ENCODE data around the gene TRIP12.
"Not testable (repeated sequence)": the region's sequence is repeated elsewhere in the genome, so short reads cannot be mapped to it uniquely, and the experiment has no call there.

The TRIP12 gene

DNA sequence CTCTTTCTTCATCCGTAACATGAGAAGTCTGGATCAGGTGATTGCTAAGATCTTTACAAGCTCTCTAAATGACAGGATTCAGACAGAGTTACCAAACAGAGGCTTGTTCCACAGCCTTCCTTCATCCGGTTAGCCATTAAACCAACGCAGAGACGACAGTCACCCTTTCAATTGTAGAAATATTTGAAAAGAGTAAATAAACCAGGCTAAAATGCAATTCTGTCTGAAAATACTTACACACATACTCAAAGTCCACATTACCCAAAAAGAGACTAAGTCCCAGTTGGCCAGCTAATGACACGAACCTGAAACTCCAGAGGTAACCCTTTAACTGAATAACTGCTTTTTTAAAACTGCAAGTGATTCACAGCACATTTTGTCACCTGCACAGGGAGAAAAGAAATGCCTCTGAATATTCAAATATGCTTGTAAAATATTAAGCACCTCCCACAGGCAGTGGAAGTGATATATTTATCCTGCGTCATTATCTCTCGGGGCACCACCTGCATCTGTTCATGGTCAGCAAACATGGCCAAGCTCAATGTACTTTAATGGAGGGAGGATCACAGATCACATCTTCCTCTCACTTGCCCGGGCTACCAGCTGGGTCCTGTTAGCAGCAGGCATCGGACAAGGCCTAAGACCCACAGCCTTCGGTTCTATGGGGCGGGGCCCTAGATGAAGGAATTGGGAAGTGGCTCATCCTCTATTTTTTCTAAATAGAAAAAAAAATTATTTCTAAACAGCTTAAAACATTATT, 168.7 kb downstream of the TRIP12 start:
- DNase-seq = no peak

DNA sequence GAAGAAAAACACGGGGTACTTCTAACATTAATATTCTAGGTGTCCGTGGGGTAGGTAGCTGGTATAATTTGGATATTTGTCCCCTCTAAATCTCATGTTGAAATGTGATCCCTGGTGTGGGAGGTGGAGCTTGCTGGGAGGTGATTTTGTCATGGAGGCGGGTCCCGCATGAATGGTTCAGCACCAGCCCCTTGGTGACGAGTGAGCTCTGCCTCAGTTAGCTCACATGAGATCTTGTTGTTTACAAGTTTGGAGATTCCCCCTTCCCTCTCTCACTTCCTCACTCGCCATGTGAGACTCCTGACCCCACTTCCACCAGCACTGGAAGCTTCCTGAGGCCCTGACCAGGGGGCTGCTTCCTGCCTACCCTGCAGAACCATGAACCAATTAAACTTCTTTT, 172.0 kb downstream of the TRIP12 start:
- no peak for DNase-seq

DNA sequence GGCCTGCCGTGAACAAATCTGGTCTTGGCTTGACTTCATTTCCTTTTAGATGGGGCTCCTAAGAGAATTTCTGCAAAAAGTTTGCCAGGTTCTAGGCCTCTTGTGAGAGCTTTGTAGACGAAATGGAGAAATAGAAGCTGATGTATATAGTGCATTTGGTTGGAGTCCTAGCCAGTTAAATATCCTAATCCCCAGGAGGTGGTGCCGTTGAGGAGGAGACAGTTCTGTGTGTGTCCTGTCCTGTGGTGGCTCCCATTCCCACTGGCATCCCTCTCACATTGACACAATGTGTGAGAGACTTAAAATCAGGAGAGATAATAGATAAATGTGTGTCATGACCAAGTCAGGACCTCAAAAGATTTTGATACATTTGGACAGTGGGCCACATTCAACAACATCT, 172.9 kb downstream of the TRIP12 start:
- no peak for DNase-seq

DNA sequence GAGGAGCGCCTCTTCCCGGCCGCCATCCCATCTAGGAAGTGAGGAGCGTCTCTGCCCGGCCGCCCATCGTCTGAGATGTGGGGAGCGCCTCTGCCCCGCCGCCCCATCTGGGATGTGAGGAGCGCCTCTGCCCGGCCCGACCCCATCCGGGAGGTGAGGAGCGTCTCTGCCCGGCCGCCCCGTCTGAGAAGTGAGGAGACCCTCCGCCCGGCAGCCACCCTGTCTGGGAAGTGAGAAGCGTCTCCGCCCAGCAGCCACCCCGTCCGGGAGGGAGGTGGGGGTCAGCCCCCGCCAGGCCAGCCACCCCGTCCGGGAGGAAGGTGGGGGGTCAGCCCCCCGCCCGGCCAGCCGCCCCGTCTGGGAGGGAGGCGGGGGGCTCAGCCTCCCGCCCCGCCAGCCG, 179.1 kb downstream of the TRIP12 start:
- DNase-seq = not testable (repeated sequence)

DNA sequence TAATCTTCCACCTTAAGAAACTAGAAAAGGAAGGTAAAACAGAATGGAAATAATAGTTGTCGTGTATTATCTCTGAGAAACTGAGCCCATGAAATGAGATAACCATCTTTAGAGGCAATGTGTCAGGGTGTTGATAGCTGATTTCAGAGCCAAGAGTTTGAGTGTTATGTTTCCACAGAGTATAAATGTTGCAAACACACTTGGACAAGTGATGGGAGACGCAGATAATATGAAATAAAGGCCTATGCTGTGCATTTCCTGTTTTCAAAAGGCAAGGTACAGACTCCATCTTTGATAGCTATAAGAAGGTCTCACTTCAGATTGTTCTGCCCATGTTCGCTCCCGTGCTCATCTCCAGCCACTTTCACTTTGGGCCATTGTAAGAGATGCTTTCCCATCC, 181.5 kb downstream of the TRIP12 start:
- DNase-seq = no peak

DNA sequence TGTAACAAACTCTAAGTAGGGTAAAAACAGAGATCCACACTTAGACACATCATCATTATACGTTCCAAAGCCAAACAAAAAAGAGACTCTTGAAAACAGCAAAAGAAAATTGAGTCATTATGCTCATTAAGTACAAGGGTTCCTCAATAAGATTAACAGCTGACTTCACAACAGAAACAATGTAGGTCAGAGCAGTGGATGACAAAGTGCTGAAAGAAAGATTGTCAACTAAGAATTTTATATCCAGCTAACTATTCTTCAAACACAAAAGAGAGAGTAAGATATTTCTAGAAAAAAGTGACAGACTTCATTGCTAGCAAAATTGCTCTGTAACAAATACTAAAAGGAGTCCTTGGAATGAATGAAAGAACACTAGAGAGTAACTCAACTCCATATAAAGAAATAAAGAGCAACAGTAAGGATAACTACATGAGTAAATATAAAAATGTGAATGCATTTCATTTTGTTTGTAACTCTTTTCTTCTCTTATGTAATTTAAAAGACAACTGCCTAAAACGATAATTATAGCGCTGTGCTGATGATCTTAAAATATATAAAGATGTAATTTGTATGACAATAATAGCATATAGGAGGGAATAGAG, 183.7 kb downstream of the TRIP12 start:
- no peak for DNase-seq

DNA sequence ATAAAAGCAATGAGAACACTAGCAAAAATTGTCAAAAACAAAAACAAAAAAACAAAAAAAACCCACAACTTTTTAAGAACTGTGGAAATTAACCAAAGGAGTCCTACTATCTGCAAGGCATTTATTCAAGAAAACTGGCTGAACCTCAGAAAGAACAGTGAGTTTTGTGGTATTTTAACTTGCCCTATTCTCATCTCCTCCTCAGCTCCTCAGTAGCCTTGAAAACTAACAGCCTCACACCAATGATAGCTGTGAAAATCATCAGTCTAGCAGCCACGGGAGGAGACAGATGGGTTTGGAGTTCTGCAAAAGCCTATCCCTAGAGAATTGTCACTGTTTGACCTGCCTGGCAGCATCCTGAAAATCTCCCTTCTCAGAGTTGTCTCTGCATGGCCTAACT, 187.4 kb downstream of the TRIP12 start:
- DNase-seq = no peak

DNA sequence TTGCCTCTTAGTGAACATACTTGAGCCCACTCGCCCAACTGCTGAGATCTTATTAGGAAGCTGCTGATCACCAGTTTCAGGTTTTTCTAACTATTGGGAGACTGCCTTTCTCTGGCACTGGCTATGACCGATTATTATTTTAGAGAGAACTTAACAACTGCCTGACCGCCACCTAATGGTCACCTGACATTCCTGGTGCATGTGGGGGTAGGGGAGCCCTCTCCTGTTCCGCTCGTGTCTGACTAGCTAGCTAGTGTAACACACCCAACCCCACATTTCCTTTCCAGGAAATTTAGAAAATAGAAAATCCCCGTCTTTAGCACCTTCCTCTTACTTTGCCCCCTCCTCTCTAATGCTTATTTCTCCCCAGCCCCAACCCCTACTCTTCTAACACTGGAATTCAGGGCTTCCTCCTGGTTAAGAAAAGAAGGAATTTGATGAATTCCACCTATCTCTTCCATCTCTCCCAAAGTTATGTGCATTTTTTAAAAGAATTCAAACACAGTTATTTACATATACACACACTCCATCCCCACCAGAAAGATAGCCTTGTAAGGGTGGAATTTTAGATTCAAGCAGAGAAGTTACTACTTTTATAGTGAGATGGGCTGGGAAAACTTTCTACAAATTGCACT, 188.1 kb downstream of the TRIP12 start:
- DNase-seq = no peak

DNA sequence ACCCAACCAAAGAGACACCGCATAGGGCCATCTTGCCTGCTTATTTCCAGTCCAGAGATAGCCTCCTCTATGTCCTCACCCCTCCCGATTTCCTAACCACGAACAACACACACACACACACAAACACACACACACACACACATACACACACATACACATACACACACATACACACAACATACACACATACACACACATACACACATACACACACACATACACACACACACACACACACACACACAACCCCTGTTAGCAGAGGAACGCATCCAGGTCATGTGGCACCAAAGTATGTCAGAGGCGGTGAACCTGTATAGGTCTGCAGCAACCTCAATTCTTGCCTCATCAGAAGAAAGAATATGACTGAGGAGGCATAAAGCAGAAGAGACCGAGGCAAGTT, 188.9 kb downstream of the TRIP12 start:
- no peak for DNase-seq

DNA sequence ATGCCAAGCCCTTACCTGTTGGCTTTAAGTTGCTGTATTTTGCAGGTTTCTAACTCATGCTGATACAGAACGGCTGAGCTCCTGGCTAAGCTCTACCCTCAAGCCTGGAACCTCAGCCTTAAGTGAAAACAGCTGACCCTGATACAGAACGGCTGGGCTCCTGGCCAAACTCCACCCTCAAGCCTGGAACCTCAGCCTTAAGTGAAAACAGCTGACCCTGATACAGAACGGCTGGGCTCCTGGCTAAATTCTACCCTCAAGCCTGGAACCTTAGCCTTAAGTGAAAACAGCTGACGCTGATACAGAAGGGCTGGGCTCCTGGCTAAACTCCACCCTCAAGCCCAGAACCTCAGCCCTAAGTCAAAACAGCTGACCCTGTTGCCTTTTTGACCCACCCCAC, 189.9 kb downstream of the TRIP12 start:
- no peak for DNase-seq

DNA sequence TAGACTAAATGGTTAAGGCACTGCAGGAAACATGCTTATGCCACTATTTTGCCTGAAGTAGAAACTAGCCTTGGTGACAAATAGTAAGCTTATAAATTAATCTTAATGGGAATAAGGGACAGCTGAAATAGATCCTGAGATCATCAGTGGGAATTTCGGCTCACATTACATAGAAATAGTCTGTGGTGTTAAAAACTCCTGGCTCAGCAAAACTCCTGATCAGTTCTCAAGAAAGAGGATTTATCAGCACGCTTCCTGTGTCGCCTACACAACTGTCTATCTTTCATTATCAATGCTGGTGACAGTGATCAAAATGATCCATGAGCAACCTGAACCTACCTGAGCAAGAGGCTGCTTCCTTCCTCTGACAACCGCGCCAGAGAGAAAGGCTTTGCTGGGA, 190.4 kb downstream of the TRIP12 start:
- no peak for DNase-seq

DNA sequence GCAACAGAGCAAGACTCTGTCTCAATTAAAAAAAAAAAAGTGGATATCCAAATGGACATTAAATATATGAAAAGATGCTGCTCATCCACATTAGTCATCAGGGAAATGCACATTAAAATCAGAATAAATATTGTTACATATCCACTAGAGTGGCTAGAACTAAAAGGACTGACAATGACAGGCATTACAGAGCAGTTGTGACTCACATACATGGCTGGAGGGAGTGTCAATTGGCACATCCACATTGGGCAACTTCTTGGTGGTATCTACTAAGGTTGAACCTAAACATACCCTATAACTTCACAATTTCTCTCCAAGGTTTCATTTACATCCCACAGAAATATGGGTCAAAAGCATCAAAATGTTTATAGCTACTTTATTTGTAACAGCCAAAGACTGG, 193.4 kb downstream of the TRIP12 start:
- no peak for DNase-seq

DNA sequence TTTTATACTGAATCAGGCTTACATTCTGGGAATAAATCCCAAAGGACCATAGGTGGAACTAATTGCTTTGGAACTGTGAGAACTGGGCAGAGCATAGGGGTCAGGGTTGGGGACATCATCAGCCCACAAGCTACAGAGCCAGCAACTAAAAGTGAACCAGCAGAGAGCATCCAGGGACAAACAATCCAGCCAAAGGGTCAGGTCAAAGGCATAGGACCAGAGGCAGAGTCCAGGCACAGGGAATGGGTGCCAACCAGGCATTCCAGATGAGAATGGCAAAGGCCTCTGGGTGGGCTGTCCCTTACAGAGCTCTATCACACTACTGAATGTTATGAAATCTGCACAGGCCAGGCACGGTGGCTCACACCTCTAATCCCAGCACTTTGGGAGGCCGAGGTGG, 195.2 kb downstream of the TRIP12 start:
- no peak for DNase-seq

DNA sequence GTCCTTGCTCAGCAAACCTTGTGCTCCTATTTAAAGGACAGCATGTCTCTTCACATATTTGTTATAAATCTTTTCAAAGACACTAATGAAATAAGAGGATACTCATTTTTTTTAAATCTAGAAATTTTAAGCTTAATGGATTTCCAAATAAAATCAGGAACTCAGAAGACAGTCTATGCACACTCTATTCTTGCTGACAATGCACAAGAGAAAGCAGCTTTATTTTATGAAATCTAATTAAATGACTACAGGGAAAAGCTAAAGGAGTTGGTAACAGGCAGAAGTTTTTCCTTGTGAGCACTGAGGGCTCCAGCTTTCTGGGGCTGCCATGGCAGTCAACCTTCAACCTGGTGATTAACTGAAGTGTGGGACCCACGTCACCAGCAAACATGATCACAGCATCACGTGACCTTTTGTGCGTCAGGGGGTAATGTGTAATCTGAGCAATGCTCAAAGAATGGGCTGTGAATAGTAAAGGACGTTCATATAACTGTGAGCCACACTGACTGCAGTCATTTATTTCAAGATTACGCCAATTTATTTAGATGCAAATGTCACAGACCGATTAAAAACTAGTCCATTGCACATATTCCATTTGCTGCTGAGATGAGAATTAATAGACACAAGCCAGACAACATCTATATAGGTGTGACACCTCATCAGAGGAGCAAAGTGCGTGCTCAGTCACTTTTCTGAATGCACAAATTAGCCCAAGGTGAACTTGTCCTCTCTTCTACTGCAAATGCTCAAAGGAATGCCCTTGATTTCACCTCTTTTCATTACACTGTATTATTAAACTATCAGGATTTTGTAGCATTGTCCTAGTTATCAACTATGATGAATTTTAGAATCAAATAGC, 195.9 kb downstream of the TRIP12 start:
- no peak for DNase-seq

DNA sequence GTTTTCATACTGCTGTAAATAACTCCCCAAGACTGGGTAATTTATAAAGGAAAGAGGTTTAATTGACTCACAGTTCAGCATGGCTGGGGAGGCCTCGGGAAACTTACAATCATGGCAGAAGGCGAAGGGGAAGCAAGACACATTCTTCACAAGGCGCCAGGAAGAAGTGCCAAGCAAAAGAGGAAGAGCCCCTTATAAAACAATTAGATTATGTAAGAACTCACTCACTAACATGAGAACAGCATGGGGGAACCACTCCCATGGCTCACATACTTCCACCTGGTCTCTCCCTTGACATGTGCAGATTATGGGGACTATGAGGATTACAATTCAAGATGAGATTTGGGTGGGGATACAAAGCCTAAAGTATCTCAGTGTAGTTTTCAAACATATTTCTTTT, 198.6 kb downstream of the TRIP12 start:
- not testable (repeated sequence) for DNase-seq

DNA sequence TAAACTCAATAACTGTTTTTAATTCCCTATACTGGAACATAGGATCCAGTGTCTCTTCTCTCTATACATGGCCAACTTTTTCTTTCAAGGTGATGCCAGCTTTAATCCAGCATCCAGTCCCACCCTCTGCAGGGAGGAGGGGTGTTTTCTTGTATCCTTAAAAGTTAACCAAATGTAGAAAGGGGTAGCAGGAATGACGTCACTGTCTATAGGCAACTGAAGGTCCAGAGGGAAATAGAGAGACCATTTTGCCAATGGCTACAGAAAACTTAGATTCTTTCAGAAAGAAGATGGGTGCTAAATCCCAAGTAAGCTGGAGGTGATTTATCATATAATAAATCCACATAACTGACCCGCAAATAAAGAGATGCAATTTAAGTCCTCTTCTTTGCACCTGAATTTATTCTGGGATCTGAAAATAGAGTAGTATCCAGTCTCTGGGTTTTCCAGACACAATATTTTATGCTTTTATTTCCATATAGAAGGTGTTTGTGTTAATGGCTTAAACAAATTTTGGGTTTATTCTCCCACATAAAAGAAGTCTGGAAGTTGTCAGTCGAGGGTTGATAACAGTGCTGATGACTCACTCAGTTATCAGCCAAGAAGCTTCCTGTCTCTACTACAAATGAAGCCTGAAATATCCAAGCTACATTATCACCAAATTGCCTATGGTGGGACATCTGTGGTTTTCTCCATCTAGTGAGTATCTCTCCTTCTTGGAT, 201.7 kb downstream of the TRIP12 start:
- DNase-seq = no peak

DNA sequence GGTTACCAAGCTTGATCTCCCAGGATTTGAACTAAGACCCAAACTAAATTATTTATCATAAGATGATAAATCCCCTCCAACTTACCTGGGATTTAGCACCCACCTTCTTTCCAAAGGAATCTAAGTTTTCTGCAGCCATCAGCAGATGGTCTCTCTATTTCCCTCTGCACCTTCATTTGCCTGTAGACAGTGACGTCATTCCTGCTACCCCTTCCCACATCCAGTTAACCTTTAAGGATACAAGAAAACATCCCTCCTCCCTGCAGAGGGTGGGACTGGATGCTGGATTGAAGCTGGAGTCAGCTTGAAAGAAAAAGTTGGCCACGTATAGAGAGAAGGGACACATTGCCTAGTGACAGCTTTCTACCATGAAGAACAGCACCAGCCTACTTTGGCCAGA, 203.8 kb downstream of the TRIP12 start:
- DNase-seq = no peak

DNA sequence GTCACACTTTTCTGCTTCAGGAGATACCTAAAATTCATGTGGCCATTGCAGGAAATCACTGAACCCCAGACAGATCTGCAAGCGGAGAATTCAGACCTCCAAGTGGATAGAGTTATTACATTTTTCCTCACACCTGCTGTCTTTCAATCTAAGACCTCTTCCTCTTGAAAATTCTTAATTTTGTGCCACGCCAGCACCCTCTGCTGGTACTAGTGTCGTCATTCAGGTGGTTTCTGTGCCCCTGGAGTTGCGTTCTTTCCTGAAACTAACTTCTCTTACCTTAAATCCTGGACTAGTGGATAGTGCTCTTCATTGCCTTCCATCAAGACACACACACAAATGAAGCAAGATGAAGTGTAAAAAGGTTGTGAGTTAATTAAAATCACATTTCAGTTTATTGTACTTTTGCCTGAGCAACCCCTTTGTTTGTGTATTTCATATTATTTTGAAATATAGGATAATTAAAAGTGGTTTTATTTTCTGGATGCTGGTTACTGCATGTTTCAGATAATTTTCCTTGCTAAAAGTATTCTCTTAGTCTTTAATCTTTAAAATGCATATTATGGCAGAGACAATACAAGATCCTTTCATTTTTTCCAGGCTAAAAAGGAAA, 205.8 kb downstream of the TRIP12 start:
- DNase-seq = peak; percentile 29

DNA sequence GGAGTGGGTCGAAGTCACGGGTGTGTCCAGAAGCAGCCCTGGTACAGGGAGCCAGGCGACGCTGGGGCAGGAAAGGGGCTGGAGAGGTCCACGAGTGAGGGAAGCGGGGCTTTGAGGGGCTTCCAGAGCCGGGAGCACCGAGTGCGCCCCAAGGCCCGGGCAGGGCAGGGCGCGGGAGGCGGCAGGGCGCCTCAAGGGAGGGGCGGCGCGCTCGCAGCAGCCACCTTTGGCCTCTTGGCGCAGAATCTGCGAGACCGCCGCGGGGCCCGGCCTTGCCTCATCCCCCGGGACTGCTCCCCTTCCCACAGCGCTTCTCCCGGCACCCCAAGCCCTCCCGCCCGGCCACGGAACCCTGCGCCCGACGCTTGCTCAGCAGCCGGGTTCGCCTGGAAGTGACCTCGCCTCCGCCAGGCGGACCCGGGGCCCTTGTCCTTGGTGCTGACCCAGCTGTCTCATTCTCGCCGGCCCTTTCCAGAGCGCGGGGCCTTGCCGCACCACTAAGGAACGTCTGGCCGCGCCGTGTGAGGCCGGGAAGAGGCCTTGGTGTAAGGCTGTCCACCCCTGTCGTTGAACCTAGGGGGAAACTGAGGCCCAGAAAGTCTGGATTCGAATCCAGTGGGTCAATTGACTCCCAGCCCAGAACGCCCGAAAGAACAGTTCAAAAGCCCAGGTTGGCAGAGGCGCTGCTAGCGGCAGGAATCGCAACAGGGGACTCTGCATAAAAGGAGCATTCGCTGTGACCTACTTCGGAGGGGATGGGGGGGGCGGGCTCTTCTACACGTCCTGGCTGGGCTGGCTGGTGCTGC, 206.9 kb downstream of the TRIP12 start:
- peak; percentile 18 for DNase-seq

DNA sequence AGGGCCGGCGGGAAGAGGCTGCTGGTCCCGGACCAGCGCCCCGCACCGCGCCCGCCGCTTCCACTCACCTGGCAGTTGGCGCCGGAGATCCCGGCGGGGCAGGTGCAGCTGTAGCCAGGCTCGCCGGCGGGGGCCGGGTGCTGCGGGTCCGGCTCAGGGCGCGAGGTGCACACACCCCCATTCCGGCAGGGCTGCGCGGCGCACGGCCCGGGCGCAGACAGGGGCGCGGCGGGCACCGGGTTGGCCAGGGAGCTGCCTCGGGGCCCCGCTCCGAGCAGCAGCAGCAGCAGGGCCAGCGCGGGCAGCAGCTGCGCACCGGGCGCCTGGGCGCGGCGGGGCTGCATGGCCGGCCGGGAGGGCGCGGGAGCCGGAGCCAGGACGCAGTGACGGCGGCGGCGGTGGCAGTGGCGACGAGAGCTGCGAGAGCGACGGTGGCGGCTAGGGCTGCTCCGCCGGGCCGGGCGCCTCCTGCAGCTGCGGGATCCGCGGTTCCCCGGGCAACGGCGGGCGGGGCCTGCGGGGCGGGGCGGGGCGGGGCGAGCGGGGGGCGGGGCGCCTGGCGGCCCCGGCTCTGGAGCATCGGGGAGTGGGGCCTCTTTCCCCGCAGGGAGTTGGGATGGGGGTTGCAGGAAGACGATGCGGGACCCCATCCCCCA, 207.6 kb downstream of the TRIP12 start, which contains the start of gene DNER:
Gene DNER (minus strand): TSS at position 476 of the 656 bp plus-strand sequence. CDS start 132 bp downstream, at position 344.
- DNase-seq = peak; percentile 27

Measured in CD4-positive, alpha-beta T cell treated with Interleukin-17A for 4 hours (primary cell).